WERI-Rb-1 (cell line): ENCODE measurements around the gene DVL2.

Experiments
- DNase-seq: peaks from one replicate; pipeline ENCODE4 v3.0.0-alpha.2; 2020
- H3K27ac ChIP-seq: fragments of 250-450 bp; sonication (Bioruptor Pico); 2 replicates; pipeline ENCODE4 v1.5.1; 2020; ENCODE audit warnings: mild to moderate bottlenecking, moderate library complexity
- H3K27me3 ChIP-seq: fragments of 250-450 bp; sonication (Bioruptor Pico); 2 replicates; pipeline ENCODE4 v1.5.1; 2021; ENCODE audit warnings: mild to moderate bottlenecking, low read depth, moderate library complexity; ENCODE audit not compliant: insufficient read depth, severe bottlenecking
- H3K36me3 ChIP-seq: fragments of 250-450 bp; sonication (Bioruptor Pico); 2 replicates; pipeline ENCODE4 v1.5.1; 2020; ENCODE audit warnings: mild to moderate bottlenecking, moderate library complexity
- H3K4me3 ChIP-seq: 2 replicates; pipeline ENCODE4 v1.5.1; 2011; ENCODE audit warnings: low read depth, mild to moderate bottlenecking, control low read depth, low read length
- H3K9me3 ChIP-seq: fragments of 250-450 bp; sonication (Bioruptor Pico); 2 replicates; pipeline ENCODE4 v1.5.1; 2021; ENCODE audit warnings: mild to moderate bottlenecking, moderate library complexity; ENCODE audit not compliant: severe bottlenecking
- TF ChIP-seq, protein P1 (sequence below): IDR thresholded peaks from 2 replicates; pipeline ENCODE4 v1.5.1; 2011; ENCODE audit warnings: low read depth, mild to moderate bottlenecking, control low read depth, inconsistent platforms, low read length

Gene DVL2

DNA sequence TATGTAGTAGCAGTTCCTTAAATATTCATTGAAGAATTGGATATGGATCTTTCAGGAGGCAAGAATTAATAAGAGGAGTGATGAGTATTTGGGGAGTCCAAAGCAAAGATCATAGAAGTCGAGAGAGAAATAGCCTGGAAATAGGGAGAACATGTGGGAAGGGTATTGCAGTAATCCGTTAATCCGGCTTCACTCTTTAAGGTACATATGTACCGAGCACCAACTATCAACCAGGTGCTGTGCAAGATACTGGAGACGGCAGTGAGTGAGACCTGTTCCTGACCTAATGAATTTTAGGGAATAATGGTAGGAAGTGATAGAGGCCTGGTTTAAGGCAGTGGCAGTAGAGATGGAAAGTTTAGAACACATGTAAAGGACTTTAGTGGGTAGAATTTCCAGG is 18.8 kb upstream of the DVL2 start:
- Histone ChIP-seq H3K27ac (peak overlapping the region; percentile 98), H3K9me3 (no peaks in the 10 kb centered on the region), H3K36me3 (peaks cover 52% of the 10 kb centered on the region), H3K27me3 (no peaks in the 10 kb centered on the region), H3K4me3 (peak overlapping the region; percentile 75)
- TF ChIP-seq, protein P1, sequence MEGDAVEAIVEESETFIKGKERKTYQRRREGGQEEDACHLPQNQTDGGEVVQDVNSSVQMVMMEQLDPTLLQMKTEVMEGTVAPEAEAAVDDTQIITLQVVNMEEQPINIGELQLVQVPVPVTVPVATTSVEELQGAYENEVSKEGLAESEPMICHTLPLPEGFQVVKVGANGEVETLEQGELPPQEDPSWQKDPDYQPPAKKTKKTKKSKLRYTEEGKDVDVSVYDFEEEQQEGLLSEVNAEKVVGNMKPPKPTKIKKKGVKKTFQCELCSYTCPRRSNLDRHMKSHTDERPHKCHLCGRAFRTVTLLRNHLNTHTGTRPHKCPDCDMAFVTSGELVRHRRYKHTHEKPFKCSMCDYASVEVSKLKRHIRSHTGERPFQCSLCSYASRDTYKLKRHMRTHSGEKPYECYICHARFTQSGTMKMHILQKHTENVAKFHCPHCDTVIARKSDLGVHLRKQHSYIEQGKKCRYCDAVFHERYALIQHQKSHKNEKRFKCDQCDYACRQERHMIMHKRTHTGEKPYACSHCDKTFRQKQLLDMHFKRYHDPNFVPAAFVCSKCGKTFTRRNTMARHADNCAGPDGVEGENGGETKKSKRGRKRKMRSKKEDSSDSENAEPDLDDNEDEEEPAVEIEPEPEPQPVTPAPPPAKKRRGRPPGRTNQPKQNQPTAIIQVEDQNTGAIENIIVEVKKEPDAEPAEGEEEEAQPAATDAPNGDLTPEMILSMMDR = no peak
- no peak for DNase-seq

DNA sequence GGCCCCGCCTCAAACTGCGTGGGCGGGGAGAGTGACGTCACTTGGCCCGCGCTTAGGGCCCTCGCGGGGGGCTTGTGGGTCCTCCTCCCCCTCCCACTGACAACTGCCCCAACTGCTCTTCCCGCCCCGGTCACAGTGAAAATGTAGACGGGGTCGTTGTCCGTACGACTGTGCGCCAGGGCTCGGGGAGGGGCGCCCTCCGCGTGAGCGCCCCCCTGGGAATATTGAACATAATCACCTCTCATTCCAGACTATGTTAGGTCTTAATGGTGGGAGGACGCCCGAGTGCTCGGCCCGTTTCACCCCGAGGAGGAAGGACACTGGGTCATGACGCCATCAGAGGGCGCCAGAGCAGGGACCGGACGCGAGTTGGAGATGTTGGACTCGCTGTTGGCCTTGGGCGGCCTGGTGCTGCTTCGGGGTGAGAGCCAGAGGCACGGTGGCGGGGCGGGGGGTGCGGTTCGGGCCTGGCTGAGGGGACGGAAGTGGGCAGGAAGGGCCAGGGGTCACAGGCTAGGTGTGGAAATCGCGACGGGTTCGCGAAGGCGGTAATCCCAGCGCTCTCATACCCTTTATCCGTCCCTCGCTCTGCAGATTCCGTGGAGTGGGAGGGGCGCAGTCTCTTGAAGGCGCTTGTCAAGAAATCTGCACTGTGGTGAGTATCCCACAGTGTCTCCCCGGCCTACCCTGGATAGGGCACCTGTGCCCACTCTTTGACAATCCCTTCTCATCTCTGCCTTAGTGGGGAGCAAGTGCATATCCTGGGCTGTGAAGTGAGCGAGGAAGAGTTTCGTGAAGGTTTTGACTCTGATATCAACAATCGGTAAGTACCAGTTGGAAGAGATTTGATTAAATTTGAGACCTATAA is 18.1 kb upstream of the DVL2 start, which contains the start of gene ELP5:
Gene ELP5 (plus strand): TSS at position 40 of the 868 bp plus-strand sequence. CDS start 336 bp downstream, at position 376.
- TF ChIP-seq, protein P1 = 0 out of 2 replicates have a peak, but pooled peaks have one; percentile 24
- DNase-seq = peak; percentile 94
- Histone ChIP-seq H3K9me3 (no peaks in the 10 kb centered on the region), H3K27me3 (no peaks in the 10 kb centered on the region), H3K4me3 (peak within 1 kb of the TSS; percentile 75), H3K27ac (peak within 1 kb of the TSS; percentile 98), H3K36me3 (peaks cover 48% of the 10 kb centered on the region)

DNA sequence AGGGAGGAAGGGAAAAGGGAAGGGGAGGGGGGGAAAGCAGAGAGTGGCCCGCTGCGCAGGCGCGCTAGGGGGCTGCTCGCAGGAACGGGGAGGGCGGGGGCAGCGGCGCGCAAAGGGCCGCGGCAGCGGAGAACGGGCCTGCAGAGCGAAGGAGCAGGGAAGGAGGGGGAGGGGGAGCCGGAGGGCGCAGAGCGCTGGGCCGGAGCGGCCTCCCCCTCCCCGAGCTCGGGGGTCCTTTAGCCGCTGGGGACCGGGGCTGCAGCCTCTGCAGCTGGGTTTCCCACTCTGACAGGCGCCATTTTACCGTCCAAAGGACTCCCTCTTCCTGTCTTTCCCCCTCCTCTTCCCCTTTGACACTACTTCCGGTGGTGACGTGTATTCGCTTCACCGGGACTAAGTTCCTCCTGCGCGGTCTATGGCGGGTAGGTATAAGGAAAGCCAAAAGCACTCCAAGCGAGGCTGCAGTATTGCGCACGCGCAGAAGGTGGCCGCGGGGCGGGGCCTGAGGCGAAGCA is 17.4 kb upstream of the DVL2 start, which contains the start of gene CTDNEP1:
Gene CTDNEP1 (minus strand): TSS at position 74 of the 515 bp plus-strand sequence. CDS start 438 bp downstream, outside the sequence.
- DNase-seq = peak; percentile 98
- H3K9me3 ChIP-seq = no peaks in the 10 kb centered on the region
- H3K27ac ChIP-seq = peak within 1 kb of the TSS; percentile 98
- H3K4me3 ChIP-seq = peak within 1 kb of the TSS; percentile 75
- no peaks in the 10 kb centered on the region for H3K27me3 ChIP-seq
- TF ChIP-seq, protein P1 = no peak
- H3K36me3 ChIP-seq = peaks cover 46% of the 10 kb centered on the region

DNA sequence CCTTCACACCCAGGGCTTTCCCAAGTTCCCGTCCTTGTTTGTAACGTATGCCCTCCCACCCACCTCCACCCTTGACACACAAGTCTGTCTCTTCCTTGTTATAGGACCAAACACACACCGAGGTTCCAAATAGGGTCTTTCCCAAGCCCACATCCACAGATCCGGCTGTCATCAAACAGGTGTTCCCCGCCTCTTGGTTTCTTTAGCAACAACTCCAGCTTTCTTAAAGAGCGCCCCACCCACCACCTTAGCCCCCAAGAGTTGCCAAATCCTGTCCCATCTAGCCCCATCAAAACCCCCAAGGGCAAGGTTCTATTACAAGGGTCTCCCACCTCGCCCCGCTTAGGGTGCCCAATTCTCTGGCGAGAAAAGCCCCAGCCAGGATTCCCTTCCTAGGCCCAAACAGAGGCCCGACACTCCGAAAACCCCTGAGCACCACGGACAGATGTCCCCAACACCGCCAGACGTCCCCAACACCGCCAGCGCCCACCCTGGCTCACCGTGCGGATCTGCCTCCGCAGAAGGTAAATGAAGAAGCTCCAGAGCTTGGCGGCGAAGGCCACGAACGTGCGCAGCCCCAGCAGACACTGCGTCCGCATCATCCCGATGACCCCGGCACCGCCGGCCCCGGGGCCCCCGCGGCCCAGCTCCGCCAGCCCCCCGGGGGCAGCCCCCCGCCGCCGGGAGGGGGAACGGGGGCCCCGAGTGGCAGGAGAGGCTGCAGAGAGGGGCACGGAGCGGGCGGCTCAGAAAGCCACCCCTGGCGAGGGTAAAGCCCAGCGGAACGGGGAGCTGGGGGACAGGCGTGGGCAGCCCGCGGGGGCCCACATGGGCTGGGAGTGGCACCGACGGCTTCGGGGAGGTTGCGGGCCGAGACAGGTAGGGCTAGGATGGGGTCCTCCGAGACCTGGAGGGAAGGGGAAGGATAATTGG is 16.6 kb upstream of the DVL2 start:
- no peaks in the 10 kb centered on the region for H3K9me3 ChIP-seq
- DNase-seq = no peak
- TF ChIP-seq, protein P1 = no peak
- H3K27ac ChIP-seq = peak overlapping the region; percentile 98
- H3K36me3 ChIP-seq = peaks cover 46% of the 10 kb centered on the region
- H3K4me3 ChIP-seq = peak overlapping the region; percentile 75
- H3K27me3 ChIP-seq = no peaks in the 10 kb centered on the region

DNA sequence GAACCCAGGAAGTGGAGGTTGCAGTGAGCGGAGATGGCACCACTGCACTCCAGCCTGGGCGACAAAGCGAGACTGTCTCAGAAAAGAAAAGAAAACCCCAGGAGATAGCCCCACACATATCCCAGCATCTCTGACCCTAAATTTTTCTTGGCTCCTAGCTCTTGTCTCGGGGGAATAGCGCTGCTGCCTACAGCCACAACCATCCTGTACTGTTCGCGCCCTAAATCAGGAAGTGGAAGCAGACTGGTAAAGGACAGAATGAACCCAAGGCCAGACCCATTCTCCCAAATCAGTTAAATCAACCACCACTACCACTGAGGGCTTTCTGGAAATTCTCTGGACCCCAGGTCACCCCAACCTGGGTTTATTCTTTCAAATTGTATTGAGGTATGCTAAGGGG is 15.5 kb upstream of the DVL2 start:
- TF ChIP-seq, protein P1 = no peak
- no peak for DNase-seq
- Histone ChIP-seq H3K4me3 (no peak overlapping the region), H3K36me3 (peaks cover 46% of the 10 kb centered on the region), H3K9me3 (no peaks in the 10 kb centered on the region), H3K27ac (no peak overlapping the region; the same call in 1 of the 2 replicates), H3K27me3 (no peaks in the 10 kb centered on the region)
